Heart left ventricle (tissue), 16 donors: ENCODE measurements around the gene IL6R. TPM values are rescaled to one million over a fixed set of nuclear protein-coding genes. Genes with fewer than 3 reads are reported as not detected.
A peak's percentile ranks its signal among the peaks of the same experiment; 100 is the strongest.

Experiments used
- ATAC-seq, 4 donors: fragments of 200-7000 bp; cut with Tn5 transposase; one replicate each; pipeline ENCODE4 v1.9.1; 2020 to 2022; ENCODE audit warnings: moderate library complexity in 4 of 4, mild to moderate bottlenecking in 3 of 4, moderate number of reproducible peaks in 1 of 4
- DNase-seq, 5 donors: peaks; one replicate each; pipeline ENCODE4 v3.0.0-alpha.2; 2020
- H3K27ac ChIP-seq, 12 donors: fragments of 200-600 bp; sonication (generic) in 4 of 12; one replicate each; pipeline versions ENCODE4 v1.5.0 to v1.8.0; 2016 to 2022; ENCODE audit warnings: mild to moderate bottlenecking in 2 of 12
- H3K27me3 ChIP-seq, 9 donors: fragments of 200-600 bp; sonication (generic) in 2 of 9; one replicate each; pipeline versions ENCODE4 v1.5.1 to v1.8.0; 2016 to 2022; ENCODE audit warnings: mild to moderate bottlenecking in 3 of 9
- H3K36me3 ChIP-seq, 9 donors: fragments of 200-600 bp; sonication (generic) in 2 of 9; one replicate each; pipeline versions ENCODE4 v1.5.0 to v1.8.0; 2018 to 2022; ENCODE audit warnings: mild to moderate bottlenecking in 2 of 9
- H3K4me1 ChIP-seq, 12 donors: fragments of 200-600 bp; sonication (generic) in 4 of 12; one replicate each; pipeline versions ENCODE4 v1.5.0 to v1.8.0; 2016 to 2022; ENCODE audit warnings: mild to moderate bottlenecking in 3 of 12
- H3K4me3 ChIP-seq, 12 donors: fragments of 200-600 bp; sonication (generic) in 4 of 12; one replicate each; pipeline versions ENCODE4 v1.5.0 to v1.8.0; 2017 to 2022; ENCODE audit warnings: mild to moderate bottlenecking in 9 of 12, moderate library complexity in 4 of 12
- H3K9me3 ChIP-seq, 12 donors: fragments of 200-600 bp; sonication (generic) in 4 of 12; one replicate each; pipeline versions ENCODE4 v1.5.0 to v1.8.0; 2016 to 2022; ENCODE audit warnings: mild to moderate bottlenecking in 1 of 12
- POLR2A ChIP-seq, 2 donors: fragments of 450-650 bp; IDR thresholded peaks; one replicate each; pipeline ENCODE4 v1.6.1; 2017; ENCODE audit warnings: antibody characterized with exemption in 2 of 2, mild to moderate bottlenecking in 2 of 2, moderate library complexity in 2 of 2
- WGBS, 4 donors: extraction: QIAGEN DNeasy Blood & Tissue Kit in 2 of 4; methylation state at CpG; one replicate each; pipeline versions ENCODE4 v1.1.5 to v1.1.7; 2013 to 2018; 5-methylcytosine and 5-hydroxymethylcytosine counted together
- intact Hi-C, 10 donors: fragments of 100-400 bp; cut with DNase I; formaldehyde crosslinking; loops; one replicate each; pipeline versions ENCODE4 v1.11.1 to v1.14.2; 2022
- polyA plus RNA-seq, 2 donors: library from polyadenylated mRNA; stranded (reverse); fragments of 200-250 nt; gene quantifications; one replicate each; pipeline ENCODE4 v1.2.3, GENCODE V29; 2013
- total RNA-seq, 9 donors: library from RNA; depleted of rRNA in 2 of 9; stranded (reverse); fragments of >200 nt in 2 of 9; fragmentation: NEBNext Ultra II Directional in 3 of 9; extraction: Animal tissue kit (Norgen Biotek cat#: 25700) in 3 of 9; gene quantifications; one replicate each; pipeline versions ENCODE4 v1.1.0 to v1.2.4, GENCODE V29; 2016 to 2023
- TF ChIP-seq, protein P1 (sequence below), 12 donors: fragments of 200-600 bp; sonication (generic) in 4 of 12; IDR thresholded peaks; one replicate each; pipeline versions ENCODE4 v1.5.0 to v1.8.0; 2018 to 2022; ENCODE audit warnings: antibody characterized with exemption in 12 of 12, mild to moderate bottlenecking in 5 of 12
- donor health status: ischemic (EF 13 %, LVEDD 7.1; RV severe dilation, severe dysfunction).
- donor health status: healthy with polysubstance abuse.
- donor health status: DM: no; HTN: yes; CAD: no.
- donor health status: DM: no; HTN: no; CAD: no.
- donor health status: ischemic (EF 25% LVEDD 6.9; RV normal size, moderate dysfunction).
- donor health status: ischemic (EF 25% LVEDD 5.7; RV mildly dilated, moderate dysfunction).
- donor health status: healthy.
- donor health status: DM: yes; HTN: yes; CAD: no.
- donor health status: ischemic (EF 35%, LVEDD 5.7; RV mildly dilated, moderate dysfunction).
- donor health status: nonischemic (EF 11% LVEDD 7.7; RV severe dilation, severe dysfunction).
- donor health status: DM: yes; HTN: yes; CAD: no.
- donor health status: PGD.
- donor health status: ischemic (EF 29% LVEDD 5.4; RV normal size, mild dysfunction).
- donor health status: nonischemic (EF 23%, LVEDD 6.1; RV moderate dilation, normal function).

IL6R gene
- total and polyA plus RNA-seq, 11 donors = 3.4 to 26.6 (median 10.6) TPM

DNA sequence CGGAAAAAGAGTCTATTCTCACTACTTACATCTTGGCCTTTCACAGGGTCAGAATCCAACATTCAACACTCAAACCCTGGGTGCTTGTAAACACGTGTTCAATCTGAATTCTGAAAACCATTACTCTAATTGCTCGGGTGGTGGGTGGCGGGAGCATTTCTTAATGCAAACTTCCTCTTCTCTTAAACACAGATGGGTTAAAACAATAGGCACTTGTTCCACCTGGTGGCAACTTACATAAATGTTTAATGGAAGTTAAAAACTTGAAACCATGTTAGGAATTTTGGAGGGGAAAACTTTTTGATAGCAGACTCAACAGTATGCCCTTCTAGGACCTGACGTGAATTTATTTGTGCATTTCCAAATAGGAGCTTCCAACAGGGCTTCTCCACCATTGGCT is 73.5 kb downstream of the IL6R start:
- no peak overlapping the region for H3K4me3 ChIP-seq
- peaks cover 0 to 28% (median 3%) of the 10 kb centered on the region in 9 donors for H3K36me3 ChIP-seq
- intact Hi-C loops = loop anchor here in 6 of 10 donors (1.0 to 10.0 kb wide), 6 partner anchors 66 to 399 kb away; partner anchors contain the start of gene KCNN3 (in 2 of the 6)
- no peak overlapping the region for H3K27ac ChIP-seq
- DNase-seq (no peak), ATAC-seq (no peak)
- H3K4me1 ChIP-seq = peaks cover 0 to 42% (median 8%) of the 10 kb centered on the region in 12 donors
- no peak for TF ChIP-seq POLR2A (IDR thresholded peaks at IDR 0.05)
- TF ChIP-seq, protein P1, sequence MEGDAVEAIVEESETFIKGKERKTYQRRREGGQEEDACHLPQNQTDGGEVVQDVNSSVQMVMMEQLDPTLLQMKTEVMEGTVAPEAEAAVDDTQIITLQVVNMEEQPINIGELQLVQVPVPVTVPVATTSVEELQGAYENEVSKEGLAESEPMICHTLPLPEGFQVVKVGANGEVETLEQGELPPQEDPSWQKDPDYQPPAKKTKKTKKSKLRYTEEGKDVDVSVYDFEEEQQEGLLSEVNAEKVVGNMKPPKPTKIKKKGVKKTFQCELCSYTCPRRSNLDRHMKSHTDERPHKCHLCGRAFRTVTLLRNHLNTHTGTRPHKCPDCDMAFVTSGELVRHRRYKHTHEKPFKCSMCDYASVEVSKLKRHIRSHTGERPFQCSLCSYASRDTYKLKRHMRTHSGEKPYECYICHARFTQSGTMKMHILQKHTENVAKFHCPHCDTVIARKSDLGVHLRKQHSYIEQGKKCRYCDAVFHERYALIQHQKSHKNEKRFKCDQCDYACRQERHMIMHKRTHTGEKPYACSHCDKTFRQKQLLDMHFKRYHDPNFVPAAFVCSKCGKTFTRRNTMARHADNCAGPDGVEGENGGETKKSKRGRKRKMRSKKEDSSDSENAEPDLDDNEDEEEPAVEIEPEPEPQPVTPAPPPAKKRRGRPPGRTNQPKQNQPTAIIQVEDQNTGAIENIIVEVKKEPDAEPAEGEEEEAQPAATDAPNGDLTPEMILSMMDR (IDR thresholded peaks at IDR 0.05) = no peak
- H3K27me3 ChIP-seq = no peaks in the 10 kb centered on the region
- no peaks in the 10 kb centered on the region for H3K9me3 ChIP-seq
- 59 to 66% (median 63%) methylated on average over 5 of the region's 5 CpGs for WGBS, 4 donors

- Histone ChIP-seq H3K4me1 (peaks cover 3 to 46% (median 10%) of the 10 kb centered on the region in 12 donors), H3K27me3 (no peaks in the 10 kb centered on the region), H3K27ac (peak overlapping the region in 5 of 12 donors; percentile 2 to 53 (median 11)), H3K4me3 (no peak overlapping the region), H3K9me3 (no peaks in the 10 kb centered on the region), H3K36me3 (peaks cover 0 to 33% (median 7%) of the 10 kb centered on the region in 9 donors)
- peak; percentile 60 to 93 (median 91) for ATAC-seq
- intact Hi-C loops = loop anchor here (1.0 to 10.0 kb wide), 10 partner anchors 62 to 582 kb away; partner anchors contain the start of genes KCNN3 (in 2 of the 10) and EFNA4 (in 1 of the 10)
- no peak for TF ChIP-seq POLR2A (IDR thresholded peaks at IDR 0.05)
- TF ChIP-seq, protein P1 (IDR thresholded peaks at IDR 0.05) = peak; percentile 87 to 97 (median 95)
- peak in 4 of 5 donors; percentile 42 to 70 (median 56) for DNase-seq
- 32 to 38% (median 34%) methylated on average over 9 of the region's 9 CpGs for WGBS, 4 donors
These were observed 74.8 kb downstream of the IL6R start for GRCh38 chr1:154479764-154480421.

- ATAC-seq (no peak), DNase-seq (no peak)
- intact Hi-C loops = loop anchor here in 7 of 10 donors (2.0 to 5.0 kb wide), 6 partner anchors 61 to 581 kb away; partner anchors contain the start of gene EFNA4 (in 1 of the 7)
- Histone ChIP-seq H3K4me1 (peaks cover 8 to 53% (median 17%) of the 10 kb centered on the region in 12 donors), H3K9me3 (no peaks in the 10 kb centered on the region), H3K36me3 (peaks cover 0 to 39% (median 7%) of the 10 kb centered on the region in 9 donors), H3K27ac (peak overlapping the region in 6 of 12 donors; percentile 11 to 44 (median 26)), H3K4me3 (no peak overlapping the region), H3K27me3 (no peaks in the 10 kb centered on the region)
- WGBS, 4 donors = 30 to 69% (median 58%) methylated on average over 1 of the region's 1 CpG
- TF ChIP-seq, protein P1 (IDR thresholded peaks at IDR 0.05) = no peak
- no peak for TF ChIP-seq POLR2A (IDR thresholded peaks at IDR 0.05)
These were observed 75.9 kb downstream of the IL6R start for GRCh38 chr1:154481053-154481452.
